Hippocampal formation (tissue), 2 donors: Measurements from ENCODE around the gene ETDA.
A peak's percentile ranks its signal among the peaks of the same experiment; 100 is the strongest.
"Not testable (repeated sequence)": the region's sequence is repeated elsewhere in the genome, so short reads cannot be mapped to it uniquely, and the experiment has no call there.

Experiments used
- DNase-seq, 2 donors: peaks; one replicate each; lab custom pipeline; 2025; lab: John Stamatoyannopoulos, UW

Gene ETDA

DNA sequence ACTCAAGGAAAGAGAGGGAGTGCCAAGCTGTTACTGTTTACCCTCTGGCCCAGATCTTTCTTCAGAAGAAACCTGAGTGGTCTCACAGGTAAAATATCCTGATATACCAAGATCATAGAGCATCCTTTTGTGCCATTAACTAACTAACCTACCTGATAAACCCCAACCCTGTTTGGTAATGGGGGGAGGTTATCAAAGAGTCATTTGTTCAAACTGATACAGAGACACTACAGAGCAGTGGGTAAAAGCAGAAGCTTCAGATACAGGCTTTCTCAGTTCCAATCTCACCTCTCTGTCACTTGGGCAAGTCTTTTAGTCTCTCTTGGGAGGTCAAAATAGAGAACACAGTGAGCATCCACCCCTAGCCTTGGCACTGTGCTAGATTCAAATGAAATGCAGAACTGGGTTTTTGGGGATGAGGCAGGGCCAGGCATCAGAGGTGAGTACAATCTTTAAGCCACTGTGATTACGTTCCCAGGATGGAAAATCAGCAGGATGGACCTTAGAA is at the start of gene ETDA:
Gene ETDA (plus strand): TSS at position 51 of the 508 bp plus-strand sequence. CDS start 1,216 bp downstream, outside the sequence.
- DNase-seq, result not testable (repeated sequence)

- not testable (repeated sequence) for DNase-seq
Measured at GRCh38 chrX:135206427-135206826, 45.4 kb upstream of the ETDA start.

DNA sequence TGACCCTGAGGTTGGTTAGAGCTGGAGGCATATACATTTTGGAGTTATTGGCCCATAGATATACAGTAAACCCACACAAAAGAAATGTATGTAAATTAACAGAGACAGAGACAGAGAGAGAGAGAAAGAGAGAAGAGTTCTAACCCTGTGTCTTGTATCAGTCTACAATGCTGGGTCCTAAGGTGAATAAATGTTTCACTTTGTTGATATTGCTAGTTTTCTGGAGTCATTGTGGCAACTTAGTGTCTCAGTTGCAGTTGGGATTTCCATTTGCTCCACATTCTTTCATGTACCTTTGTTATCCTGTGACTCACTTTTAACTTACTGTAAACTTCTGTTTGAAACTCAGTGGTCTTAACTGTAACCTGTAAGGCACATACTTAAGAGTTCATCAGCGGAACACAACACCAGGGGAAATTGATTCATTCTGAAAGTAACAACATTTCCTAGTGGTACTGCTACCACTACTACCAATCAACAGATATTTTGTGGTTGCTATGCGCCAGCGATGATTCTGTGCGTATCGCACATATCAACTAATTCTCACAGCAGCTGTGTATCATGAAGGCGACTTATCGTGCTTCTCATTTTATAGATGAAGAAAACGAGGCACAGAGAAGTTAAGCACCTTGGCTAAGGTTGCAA is 38.5 kb upstream of the ETDA start:
- no peak for DNase-seq

- not testable (repeated sequence) for DNase-seq
Measured at GRCh38 chrX:135245989-135246388, 5.9 kb upstream of the ETDA start.

- not testable (repeated sequence) for DNase-seq
Measured at GRCh38 chrX:135256087-135256684, 4.3 kb downstream of the ETDA start.

GRCh38 chrX:135256923-135257322 is 5.1 kb downstream of the ETDA start:
- DNase-seq, result no peak

GRCh38 chrX:135257469-135257868 is 5.6 kb downstream of the ETDA start:
- DNase-seq, result no peak

GRCh38 chrX:135260976-135261375 is 9.1 kb downstream of the ETDA start:
- not testable (repeated sequence) for DNase-seq

DNA sequence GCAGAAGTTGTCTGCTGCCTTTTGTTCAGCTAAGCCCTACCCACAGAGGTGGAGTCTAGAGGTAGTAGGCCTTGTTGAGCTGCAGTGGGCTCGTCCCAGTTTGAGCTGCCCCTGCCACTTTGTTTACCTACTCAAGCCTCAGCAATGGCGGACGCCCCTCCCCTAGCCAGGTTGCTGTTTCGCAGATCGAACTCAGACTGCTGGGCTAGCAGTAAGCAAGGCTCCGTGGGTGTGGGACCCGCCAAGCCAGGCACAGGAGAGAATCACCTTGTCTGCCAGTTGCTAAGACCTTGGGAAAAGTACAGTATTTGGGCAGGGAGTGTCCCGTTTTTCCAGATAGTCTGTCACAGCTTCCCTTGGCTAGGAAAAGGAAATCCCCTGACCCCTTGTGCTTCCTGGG is 11.5 kb downstream of the ETDA start:
- not testable (repeated sequence) for DNase-seq

DNA sequence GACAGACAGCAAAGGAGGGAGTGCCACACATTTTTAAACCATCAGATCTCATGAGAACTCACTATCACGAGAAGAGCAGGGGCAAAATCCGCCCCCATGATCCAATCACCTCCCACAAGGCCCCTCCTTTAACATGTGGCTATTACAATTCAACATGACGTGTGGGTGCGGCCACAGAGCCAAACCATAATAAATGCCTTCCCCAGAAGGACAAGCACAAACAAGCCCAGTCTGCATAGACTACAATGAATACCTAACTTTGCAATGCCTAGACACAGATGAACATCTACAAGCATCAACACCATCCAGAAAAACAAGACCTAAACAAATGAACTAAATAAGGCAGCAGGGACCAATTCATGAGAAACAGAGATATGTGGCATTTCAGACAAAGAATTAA is 12.3 kb downstream of the ETDA start:
- no peak for DNase-seq

DNA sequence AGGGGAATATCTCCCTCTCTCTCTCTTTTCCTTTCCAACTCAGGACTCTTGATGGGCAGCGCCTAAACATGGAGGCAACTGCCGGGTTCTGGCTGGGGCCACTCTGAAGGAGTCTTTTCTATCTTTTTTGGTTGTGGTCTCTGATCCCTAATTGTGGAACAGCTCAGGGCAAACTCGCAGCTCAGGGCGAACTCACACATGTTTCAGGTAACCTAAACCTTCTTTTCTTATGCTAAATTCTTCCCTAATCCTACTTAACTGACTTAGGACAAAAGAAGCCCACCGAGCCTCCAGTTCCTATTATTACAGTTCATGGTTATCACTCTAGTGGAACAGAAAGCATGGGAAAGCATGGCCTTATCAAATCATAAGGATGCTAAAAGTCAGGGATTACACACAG is 21.3 kb downstream of the ETDA start:
- no peak for DNase-seq

DNA sequence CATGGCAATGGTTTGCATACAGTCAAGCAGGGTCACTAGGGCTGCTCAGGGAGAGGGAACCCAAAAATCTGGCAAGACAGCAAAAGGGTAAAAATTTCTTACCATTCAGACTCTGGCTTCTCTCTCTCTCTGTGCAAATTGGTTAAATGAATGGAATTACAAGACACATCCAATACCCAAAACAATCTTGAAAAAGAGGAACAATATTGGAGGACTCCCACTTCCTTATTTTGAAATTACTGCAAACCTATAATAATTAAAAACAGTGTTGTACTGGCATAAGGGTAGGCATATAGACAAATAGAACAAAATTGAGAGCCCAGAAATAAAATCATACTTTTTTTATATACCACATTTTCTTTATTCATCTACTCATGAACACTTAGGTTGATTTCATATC is 24.1 kb downstream of the ETDA start:
- no peak for DNase-seq

GRCh38 chrX:135287266-135287823 is 35.5 kb downstream of the ETDA start:
- no peak for DNase-seq

GRCh38 chrX:135295238-135295943 is 43.5 kb downstream of the ETDA start:
- peak; percentile 17 to 48 for DNase-seq

DNA sequence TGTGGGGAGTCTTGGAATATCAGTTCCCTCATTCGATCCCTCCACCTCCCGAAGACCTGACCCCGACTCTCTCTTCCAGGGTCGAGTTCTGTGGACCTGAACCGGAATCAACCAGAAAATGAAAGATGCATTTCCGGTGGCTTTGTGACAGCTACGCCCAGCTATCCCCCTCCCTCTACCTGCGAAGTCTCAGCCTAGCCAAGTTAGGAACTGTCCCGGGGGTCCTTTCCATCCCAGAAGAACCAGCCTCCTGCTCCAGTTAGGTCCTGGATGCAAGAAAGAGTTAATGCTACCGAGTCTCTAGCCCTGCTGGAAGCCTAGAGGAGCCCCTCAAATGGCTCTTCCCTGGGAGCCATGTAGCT is 44.1 kb downstream of the ETDA start:
- DNase-seq, result no peak

DNA sequence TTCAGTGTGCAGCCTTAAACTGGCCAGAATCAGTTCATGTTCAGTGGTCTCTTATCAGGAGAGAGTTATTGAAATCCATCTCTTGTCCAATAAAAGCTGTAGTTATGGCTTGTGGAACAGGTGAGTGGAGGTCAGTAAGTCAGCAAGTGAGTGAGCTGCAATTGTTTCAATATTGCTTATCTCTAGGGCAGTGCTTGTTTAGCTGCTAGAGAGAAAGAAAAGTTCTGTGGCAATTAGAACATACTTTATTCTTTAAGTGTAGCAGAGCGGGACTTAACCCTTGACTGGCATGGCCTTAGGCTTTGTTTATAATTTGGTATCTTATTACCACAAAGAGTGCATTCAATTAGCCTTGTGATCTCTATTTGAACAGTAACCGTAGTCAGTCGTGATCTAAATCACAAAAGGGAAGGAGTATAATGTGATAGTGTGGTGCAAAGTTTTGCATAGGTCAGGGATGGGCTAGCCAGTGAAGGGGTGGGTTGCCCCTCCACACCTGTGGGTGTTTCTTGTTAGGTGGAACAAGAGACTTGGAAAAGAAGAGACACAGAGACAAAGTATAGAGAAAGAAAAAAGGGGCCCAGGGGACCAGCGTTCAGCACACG is 50.5 kb downstream of the ETDA start:
- no peak for DNase-seq
